Measurements from ENCODE around the gene SLC30A7.

SLC30A7 gene

DNA sequence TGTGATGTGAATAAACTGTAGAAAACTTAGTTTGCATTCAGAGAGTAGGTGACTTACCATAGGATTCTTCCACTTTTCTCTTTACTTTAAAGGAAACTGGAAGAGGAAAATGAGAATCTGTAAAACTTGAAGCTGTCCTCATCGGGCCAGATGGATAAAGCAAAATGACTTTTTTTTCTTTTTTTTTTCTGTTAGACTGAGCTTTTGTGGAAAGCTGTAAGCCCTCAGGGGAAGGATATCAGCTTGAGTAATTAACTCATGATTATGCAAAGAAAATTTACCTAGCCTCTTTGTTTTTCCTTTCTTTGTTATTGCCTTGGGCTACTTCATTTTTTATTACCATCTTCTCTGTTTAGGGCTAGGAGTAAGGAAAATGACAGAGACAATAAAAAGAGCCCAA is 76.3 kb downstream of the SLC30A7 start:
- peak; percentile 7 for DNase-seq (ENCODE audit: low read depth, low spot score)

DNA sequence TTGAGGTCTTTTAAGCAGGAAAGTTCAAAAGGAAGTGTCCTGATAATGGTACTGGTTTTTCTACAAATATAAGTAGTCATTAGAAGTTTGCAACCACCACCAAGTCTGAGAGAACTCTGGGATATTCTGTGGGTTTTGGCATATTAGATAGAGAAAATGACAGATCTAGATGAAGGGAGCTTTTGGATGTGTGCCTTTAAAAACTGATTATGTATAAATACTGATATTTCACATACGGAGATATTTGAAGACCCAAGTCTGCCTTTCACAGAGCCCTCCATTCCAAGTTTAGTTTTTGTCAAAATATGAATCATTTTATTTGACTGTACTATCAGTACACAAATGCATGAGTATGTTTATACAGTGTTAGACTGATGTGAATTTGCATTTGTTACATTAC is 81.0 kb downstream of the SLC30A7 start:
- DNase-seq (ENCODE audit: low read depth, low spot score): no peak

DNA sequence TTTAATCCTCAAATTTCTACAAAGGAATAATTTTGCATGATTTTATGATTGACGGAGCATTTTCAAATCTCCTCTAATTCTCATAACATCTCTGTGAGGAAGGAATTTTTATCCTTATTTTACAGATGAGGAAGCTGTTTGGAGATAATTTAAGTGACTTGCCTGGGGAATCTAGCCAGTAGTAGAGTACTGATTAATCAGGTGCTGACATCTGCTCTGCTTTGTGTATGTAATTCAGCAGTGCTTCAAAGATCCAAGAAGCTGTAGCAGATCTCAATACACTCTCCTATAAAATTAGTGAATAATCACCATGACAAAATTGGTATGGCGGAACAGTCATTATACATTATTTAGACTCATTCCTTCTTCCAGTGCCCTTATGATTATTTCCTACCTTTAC is 83.7 kb downstream of the SLC30A7 start:
- no peak for DNase-seq (ENCODE audit: low read depth, low spot score)

DNA sequence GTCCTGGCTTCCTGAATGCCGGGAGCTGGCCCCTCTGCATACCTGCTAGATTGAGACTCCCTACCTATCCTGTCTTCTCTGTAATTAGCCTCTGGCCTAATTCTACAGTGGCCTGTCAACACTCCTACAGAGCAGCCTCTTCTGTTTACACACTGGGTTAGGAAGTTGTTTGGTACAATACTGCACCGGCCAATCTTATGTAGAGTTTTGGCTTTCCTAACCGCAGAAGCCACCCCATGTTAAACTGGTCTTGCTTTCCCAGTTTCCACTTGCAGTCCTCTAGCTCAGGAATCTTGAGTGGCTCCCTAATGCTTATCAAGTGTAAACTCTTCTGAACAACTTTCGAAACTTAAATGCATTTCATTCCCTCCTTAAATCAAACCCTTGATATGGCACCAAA is 86.9 kb downstream of the SLC30A7 start:
- peak; percentile 74 for DNase-seq (ENCODE audit: low read depth, low spot score)

DNA sequence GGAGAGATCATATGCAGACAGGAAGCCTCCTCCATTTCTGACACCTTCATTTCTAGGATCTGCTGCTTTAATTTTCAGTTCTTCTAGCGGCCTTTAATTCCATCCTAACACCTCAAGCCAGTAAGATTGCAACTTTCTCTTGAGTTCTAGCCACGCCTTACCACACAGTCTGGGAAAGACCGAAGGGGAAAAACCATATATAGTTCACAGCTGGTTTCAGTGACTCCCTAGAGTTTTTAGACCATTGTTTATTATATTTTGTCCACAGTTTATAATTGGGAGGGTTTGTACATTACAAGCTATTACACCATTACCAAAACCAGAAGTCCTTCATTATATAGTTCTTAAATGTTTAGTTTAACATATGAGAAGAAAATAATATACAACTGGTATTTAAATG is 92.2 kb downstream of the SLC30A7 start:
- DNase-seq (ENCODE audit: low read depth, low spot score): no peak

DNA sequence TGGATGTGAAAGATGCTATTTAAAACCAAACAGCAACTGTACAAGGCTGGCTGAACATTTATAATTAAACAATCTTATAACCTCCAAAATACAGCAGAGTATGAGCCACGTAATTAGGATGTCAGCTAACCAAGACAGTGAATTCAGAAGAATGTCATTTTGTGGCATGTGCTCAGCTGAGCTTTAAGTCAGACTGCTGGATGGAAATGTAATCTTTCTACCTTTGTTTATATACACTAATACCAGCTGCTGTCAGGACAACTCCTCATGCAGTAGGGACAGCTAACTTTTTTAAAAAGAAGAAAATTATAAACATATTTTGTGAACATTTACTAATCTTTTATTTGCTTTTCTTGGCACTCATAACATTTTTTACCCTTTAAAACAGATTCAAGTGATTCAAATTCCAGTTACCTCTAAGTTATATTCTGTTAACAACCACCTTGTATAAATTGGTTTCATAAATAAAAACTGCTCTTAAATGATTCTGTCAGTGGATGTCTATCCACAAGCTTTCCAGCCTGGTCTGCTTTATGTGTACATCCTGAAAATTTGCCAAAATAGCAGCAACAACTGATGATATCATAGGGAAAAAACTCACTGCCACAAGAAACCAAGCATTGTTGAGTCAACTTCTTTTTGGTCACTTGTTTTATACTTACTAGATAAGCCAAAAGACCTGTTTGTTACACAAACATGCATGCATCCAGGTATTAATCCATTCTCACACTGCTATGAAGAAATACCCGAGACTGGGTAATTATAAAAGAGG is 93.6 kb downstream of the SLC30A7 start:
- no peak for DNase-seq (ENCODE audit: low read depth, low spot score)

DNA sequence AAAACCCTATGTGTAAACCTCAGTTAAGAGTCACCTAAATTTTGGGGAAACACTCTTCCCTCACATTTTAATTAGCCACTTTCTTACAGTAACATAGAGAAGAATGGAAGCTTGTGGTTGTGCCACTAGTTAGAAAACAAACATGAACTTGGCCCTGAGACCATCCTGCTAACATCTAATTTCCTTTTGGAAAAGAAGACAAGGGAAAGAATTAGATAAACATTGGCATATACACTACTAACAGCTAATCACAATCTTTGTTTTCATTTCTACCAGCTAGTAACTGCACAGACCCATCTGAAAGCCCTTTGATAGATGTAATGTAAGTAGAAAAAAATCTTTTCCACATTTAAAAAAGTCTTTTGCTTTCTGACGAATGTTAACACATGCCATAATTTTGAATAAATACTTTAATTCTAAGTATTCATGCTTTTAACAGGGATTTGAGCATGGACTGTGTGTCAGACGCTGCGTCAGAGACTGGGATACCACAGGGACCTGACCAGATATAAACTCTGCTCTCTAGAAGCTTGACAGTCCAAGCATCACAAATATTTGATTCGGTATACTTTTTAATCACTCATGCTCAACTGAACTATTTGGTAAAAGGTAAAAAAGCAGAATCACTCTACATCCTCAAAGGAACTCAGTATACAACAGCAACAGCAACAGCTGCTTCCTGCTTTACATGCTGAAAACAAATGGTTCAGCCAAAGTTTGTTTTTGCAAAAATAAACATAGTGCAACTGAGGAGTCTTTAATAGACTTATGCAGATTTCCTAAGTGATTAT is 99.5 kb downstream of the SLC30A7 start:
- no peak for DNase-seq (ENCODE audit: low read depth, low spot score)

DNA sequence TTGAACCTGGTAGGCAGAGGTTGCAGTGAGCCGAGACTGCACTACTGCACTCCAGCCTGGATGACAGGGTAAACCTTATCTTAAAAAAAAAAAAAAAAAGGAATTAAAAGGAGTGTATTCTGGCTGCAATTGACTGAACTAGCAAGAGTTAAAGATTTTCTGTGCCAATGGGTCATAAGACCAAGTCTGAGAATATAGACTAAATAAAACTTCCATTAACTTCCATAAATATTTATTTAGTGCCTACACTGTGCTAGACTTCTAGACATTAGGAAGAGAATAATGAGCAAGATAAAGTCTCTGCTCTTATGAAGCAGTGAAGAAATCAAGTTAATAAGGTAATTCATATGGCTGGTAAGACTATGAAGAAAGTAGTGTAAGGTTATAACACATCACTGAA is 102.5 kb downstream of the SLC30A7 start:
- no peak for DNase-seq (ENCODE audit: low read depth, low spot score)

DNA sequence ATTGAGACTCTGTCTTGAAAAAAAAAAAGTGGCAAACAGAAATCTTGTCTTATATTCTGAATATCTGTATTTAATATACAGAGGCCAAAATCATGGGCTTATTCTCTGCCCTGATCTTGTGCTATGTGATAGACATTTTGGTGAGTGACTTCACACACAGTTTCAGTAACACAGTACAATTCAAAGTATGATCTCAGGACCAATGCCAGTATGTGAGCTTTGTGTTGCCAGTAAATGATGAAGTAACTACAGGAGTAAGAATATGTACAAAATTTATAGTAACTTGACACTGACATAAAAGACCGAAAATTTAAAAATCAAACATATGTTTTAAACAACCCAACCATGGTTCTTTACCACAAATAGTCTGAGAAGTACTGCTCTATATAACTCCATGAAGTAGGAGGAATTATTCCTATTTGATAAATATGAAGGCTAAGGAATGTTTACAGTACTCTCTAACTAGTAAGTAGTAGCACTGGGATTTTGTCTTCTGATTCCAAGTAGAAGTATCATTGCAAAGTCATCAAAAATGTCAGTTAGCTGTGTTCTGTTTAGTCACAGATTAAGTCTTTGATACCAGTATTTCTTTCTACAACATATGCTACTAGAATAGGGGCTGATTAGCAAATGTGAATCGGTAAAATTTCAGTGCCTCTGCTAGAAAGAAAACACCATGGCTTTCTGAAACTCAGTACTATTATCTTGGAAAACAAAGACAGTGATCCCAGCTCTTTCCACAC is 104.4 kb downstream of the SLC30A7 start:
- DNase-seq (ENCODE audit: low read depth, low spot score): no peak

DNA sequence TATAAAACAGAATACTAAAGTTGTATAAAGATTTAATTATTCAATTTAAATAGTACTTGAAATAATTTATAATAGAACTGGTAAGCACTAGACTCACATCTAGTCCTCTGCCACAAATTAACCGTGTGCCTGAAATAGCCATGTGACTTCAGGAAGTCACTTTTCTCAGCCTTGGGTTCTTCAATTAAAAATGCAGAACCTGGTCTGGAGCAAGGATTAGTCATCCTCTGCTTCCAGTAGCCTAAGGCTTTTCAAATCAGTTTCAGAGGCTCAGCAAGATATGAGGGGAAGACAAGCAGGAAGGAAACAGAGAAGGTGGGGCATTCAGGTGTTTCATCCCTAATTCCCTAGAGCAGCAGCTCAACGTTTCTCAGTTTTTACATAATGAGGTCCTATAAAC is 106.7 kb downstream of the SLC30A7 start:
- DNase-seq (ENCODE audit: low read depth, low spot score): peak; percentile 54

DNA sequence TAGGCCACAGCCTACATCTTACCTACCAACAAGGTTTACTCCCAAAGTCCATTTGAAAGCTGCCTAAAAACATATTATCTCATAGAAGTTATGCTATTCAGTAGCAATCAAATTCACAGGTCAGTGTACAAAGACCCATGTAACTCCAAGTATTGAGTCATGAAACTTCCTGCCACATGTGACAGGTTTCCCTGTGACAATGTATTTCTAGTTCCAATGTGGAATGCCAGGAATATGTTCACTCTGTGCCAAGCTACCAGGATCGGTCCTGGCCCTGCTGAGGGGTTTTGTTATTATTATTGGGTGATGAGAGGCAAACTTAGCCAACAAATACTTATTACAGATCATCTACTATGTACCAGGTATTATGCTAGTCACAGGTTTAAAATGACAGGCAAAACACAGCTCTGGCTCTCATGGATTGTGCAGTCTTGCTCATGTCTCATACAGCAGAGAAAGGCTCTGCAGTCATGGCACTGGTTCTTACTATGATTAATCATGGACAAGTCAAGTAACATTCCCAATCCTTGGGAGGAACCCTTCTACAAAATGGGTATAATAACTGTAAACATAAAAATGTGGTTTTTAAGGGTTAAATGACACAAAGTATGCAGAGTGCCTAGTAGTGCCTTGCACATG is 107.2 kb downstream of the SLC30A7 start:
- no peak for DNase-seq (ENCODE audit: low read depth, low spot score)

DNA sequence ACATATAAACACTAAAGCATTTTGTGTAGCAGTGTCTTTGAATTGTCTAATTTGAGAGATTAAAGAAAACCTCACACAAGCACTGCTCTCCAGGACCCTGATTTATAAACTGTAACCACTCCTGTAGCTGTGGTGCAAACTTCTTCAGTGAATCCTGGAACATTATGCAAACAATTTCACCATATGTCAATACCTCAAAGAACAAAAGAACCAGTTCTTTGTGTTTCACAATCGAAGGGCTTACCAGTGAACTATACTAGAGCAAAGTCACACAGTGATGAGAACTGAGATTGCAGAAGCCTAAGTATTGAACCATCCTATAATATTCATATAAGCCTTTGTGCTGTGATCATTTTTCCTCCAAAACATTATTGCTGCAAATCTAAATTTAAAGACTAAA is 108.2 kb downstream of the SLC30A7 start:
- DNase-seq (ENCODE audit: low read depth, low spot score): no peak

DNA sequence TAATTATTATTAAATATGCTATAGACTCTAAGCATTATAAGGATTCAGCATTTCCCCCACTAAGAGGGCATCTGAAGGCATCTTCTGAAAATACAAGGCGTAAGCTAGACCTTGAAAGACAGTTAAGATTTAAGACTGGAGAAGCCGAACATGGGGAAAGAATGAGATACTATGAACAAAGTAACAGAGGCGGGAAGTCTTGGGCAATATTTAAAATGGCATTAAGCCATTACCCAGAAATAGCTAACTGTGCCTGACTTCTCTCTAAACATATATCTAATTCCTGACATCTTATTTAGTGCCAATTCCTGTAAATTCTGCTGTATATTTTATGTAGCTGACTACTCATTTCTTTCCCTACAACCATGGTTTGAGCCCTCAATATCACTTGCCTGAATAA is 108.8 kb downstream of the SLC30A7 start:
- DNase-seq (ENCODE audit: low read depth, low spot score): no peak

DNA sequence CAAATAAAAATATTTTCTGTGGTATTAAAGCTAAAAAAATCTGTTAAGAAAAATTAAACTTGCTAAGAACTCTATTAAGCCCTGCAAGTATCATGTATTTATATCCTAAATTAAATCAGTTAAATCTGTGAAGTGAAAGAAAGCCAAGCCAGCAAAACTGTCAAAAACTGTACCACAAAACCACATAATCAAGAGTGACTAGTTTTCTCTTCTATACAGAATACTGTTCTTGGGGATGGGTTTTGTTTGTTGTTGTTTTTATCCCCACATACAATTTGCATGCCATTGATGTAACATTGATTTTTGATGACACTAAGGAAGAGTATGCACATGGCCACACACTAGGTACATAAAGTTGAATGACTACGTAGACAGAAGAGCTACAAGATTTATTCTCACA is 109.3 kb downstream of the SLC30A7 start:
- no peak for DNase-seq (ENCODE audit: low read depth, low spot score)

DNA sequence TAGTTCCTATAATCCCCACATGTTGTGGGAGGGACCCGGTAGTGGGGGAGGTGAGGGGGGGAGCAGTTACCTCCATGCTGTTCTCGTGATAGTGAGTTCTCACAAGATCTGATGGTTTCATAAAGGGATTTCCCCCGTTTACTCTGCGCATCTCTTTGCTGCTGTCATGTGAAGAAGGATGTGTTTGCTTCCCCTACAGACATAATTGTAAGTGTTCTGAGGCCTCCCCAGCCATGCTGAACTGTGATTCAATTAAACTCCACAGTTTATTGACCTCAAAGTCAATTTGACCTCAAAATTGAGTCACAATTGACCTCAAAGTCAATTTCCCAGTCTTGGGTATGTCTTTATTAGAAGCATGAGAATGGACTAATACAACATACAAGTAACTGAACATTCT is 110.0 kb downstream of the SLC30A7 start:
- DNase-seq (ENCODE audit: low read depth, low spot score): no peak

DNA sequence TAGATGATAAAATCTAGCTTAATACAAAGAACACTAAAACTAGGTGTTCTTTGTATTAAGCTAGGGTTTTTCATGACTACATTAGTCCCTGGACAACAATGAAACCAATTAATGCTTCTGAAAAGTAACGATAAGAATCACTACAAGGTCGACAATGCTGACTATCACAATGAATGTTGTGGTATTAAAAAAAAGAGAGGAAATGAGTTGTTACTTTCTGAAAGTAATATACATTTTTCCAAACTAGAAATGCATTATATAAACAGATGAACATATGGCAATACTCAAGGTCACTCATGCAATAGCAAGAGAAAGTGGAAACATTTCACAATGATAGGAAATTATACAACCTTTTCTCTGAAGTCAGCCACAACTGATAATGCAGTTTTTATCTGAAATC is 110.7 kb downstream of the SLC30A7 start:
- no peak for DNase-seq (ENCODE audit: low read depth, low spot score)

DNA sequence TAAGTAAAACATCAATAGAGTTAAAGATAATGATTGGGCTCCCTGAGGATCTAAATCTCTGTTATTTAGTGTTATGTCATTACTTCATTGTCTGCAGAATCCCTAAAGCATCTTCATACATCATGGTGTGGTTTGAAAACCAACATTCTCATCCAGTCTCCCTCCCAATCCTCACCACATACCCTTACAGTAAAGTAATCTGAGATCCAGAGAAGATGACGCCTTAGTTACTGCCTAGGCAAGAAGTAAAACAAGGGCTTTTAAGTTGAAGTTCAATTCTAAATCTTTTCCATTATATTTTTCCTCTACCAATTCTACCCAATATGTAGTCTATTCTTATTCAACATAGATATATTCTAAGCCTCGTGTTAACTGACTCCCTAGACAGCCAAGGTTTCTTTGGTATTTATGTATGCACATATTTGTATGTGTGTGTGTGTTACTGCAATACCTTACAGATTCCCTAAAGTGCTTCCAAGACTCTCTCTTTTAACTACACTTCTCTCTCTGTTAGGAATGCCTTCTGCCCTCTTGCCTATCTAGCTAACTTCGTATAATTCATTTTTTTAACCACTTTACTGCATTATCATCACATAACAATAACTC is 112.4 kb downstream of the SLC30A7 start:
- DNase-seq (ENCODE audit: low read depth, low spot score): no peak

DNA sequence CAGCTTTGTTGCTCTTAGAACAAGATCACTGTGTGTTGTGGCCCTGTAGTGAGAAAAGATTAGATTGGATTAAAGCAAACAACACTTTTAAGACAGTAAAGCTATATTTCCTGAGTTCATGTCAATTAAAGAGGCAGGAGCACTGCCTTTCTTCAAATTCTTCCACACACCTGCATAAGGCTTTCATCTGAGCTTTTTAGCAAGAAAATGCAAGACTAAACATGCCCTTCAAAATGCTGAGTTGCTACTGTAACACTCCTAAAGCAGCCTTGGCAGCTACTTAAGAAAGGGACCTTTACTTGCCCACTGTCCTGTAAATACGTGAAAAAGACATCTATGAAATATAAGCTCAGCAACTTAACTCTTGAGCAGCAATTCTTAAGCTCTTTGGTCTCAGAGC is 117.9 kb downstream of the SLC30A7 start:
- DNase-seq (ENCODE audit: low read depth, low spot score): no peak

DNA sequence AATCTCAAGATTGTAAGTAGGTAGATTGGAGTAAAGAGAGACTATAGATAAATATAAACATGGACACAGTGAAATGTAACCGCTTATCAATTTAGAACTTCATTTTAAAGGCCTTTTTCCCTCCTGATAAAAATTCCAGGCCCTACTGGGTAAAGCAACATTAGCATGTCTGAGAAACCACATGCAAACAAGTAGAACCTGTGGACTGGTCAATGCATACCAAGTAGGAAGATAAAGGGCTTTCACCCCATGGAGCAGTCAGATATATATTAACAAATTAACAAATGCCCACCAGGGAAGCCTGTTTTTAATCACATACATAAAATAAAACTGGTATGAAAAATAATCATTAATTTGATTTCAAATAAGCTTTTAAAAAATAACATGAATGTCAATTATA is 121.6 kb downstream of the SLC30A7 start:
- no peak for DNase-seq (ENCODE audit: low read depth, low spot score)

DNA sequence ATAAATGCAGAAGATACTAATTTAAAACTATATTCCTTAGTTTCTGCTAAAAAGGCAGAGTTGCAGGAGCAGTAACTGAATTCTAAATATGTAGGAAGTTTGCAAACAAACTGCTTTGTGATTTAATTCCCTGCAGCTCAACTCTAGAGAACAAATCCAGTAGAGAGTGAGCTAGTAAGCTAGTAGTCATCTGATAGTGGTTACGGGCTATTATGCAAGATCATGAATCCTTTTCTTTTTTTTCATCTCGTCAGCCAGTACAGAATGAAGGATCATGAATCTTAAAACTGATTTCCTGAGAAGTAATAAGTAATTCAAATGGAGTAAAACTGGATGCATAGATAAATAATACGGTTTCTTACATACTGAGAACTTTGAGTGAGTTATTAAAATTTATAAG is 126.4 kb downstream of the SLC30A7 start:
- no peak for DNase-seq (ENCODE audit: low read depth, low spot score)

DNA sequence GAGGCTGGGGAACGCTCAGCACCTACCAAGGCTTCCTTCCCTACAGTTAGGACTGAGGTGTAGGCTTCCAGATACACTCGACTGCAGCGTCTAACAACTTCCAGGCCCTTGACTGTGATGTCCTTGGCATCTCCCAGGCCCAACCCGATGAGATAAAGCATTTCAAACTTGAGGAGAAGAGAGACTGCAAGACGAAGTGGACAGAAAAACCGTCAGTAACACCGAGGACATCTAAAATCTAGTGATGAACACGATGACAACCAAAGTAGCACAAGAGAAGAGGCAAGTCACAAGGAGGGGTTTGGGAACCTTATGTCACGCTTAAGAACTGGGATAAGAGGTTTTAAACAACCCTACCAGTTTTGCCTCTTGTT is 129.4 kb downstream of the SLC30A7 start:
- no peak for DNase-seq (ENCODE audit: low read depth, low spot score)
